Measurements from ENCODE around the gene TNFRSF14. TPM values are rescaled to one million over a fixed set of nuclear protein-coding genes. Genes with fewer than 3 reads are reported as not detected.

TNFRSF14 gene
- 291 and 303 TPM in 2 replicates for total RNA-seq (2014; rRNA removed; shearing (Covaris generic))
- polyA plus RNA-seq (2015; cell fraction: cytosol; rRNA removed) = 367 and 374 TPM in 2 replicates
- polyA plus RNA-seq (2015; cell fraction: nucleus; rRNA removed) = 3,409 and 3,543 TPM in 2 replicates

GRCh38 chr1:2556277-2556677, at the start of gene TNFRSF14:
Gene TNFRSF14 (plus strand): TSS chr1:2556371. CDS start chr1:2556665, 294 bp downstream.
- no peak for DNase-seq (ENCODE audit: low read depth, low spot score)
- in situ Hi-C loops (cut with HindIII; ENCODE audit: low pct_unique_long_range_greater_than_20kb, low sequenced_read_pairs) = no loop called here

GRCh38 chr1:2506901-2507565, 49.1 kb upstream of the TNFRSF14 start:
- in situ Hi-C loops (cut with HindIII; ENCODE audit: low pct_unique_long_range_greater_than_20kb, low sequenced_read_pairs) = no loop called here
- DNase-seq (ENCODE audit: low read depth, low spot score) = no peak

GRCh38 chr1:2507744-2508155, 48.4 kb upstream of the TNFRSF14 start:
- DNase-seq (ENCODE audit: low read depth, low spot score) = no peak
- in situ Hi-C loops (cut with HindIII; ENCODE audit: low pct_unique_long_range_greater_than_20kb, low sequenced_read_pairs) = no loop called here

GRCh38 chr1:2508180-2508579, 48.0 kb upstream of the TNFRSF14 start:
- DNase-seq (ENCODE audit: low read depth, low spot score) = no peak
- in situ Hi-C loops (cut with HindIII; ENCODE audit: low pct_unique_long_range_greater_than_20kb, low sequenced_read_pairs) = no loop called here

- DNase-seq (ENCODE audit: low read depth, low spot score) = no peak
- in situ Hi-C loops (cut with HindIII; ENCODE audit: low pct_unique_long_range_greater_than_20kb, low sequenced_read_pairs) = no loop called here
Observed at GRCh38 chr1:2508751-2509150, 47.4 kb upstream of the TNFRSF14 start.

- no peak for DNase-seq (ENCODE audit: low read depth, low spot score)
- in situ Hi-C loops (cut with HindIII; ENCODE audit: low pct_unique_long_range_greater_than_20kb, low sequenced_read_pairs) = no loop called here
Observed at GRCh38 chr1:2509589-2509988, 46.6 kb upstream of the TNFRSF14 start.

- in situ Hi-C loops (cut with HindIII; ENCODE audit: low pct_unique_long_range_greater_than_20kb, low sequenced_read_pairs) = no loop called here
- DNase-seq (ENCODE audit: low read depth, low spot score) = no peak
Observed at GRCh38 chr1:2510366-2511155, 45.6 kb upstream of the TNFRSF14 start.

- in situ Hi-C loops (cut with HindIII; ENCODE audit: low pct_unique_long_range_greater_than_20kb, low sequenced_read_pairs) = no loop called here
Observed at GRCh38 chr1:2512862-2513421, 43.2 kb upstream of the TNFRSF14 start.

GRCh38 chr1:2513939-2514652, 42.1 kb upstream of the TNFRSF14 start:
- in situ Hi-C loops (cut with HindIII; ENCODE audit: low pct_unique_long_range_greater_than_20kb, low sequenced_read_pairs) = no loop called here
- DNase-seq (ENCODE audit: low read depth, low spot score) = no peak

More at GRCh38 chr1:2512862-2513421, 43.2 kb upstream of the TNFRSF14 start:
- no peak for DNase-seq (ENCODE audit: low read depth, low spot score)

- DNase-seq (ENCODE audit: low read depth, low spot score) = no peak
- in situ Hi-C loops (cut with HindIII; ENCODE audit: low pct_unique_long_range_greater_than_20kb, low sequenced_read_pairs) = no loop called here
Observed at GRCh38 chr1:2514863-2515762, 41.1 kb upstream of the TNFRSF14 start.

- in situ Hi-C loops (cut with HindIII; ENCODE audit: low pct_unique_long_range_greater_than_20kb, low sequenced_read_pairs) = no loop called here
Observed at GRCh38 chr1:2515763-2516080, 40.4 kb upstream of the TNFRSF14 start.

GRCh38 chr1:2516124-2516523, 40.0 kb upstream of the TNFRSF14 start:
- in situ Hi-C loops (cut with HindIII; ENCODE audit: low pct_unique_long_range_greater_than_20kb, low sequenced_read_pairs) = no loop called here
- no peak for DNase-seq (ENCODE audit: low read depth, low spot score)

More at GRCh38 chr1:2515763-2516080, 40.4 kb upstream of the TNFRSF14 start:
- DNase-seq (ENCODE audit: low read depth, low spot score) = no peak

GRCh38 chr1:2516946-2517345, 39.2 kb upstream of the TNFRSF14 start:
- DNase-seq (ENCODE audit: low read depth, low spot score) = no peak
- in situ Hi-C loops (cut with HindIII; ENCODE audit: low pct_unique_long_range_greater_than_20kb, low sequenced_read_pairs) = no loop called here

GRCh38 chr1:2517966-2518365, 38.2 kb upstream of the TNFRSF14 start:
- in situ Hi-C loops (cut with HindIII; ENCODE audit: low pct_unique_long_range_greater_than_20kb, low sequenced_read_pairs) = no loop called here
- DNase-seq (ENCODE audit: low read depth, low spot score) = no peak

- no peak for DNase-seq (ENCODE audit: low read depth, low spot score)
- in situ Hi-C loops (cut with HindIII; ENCODE audit: low pct_unique_long_range_greater_than_20kb, low sequenced_read_pairs) = no loop called here
Observed at GRCh38 chr1:2518528-2518927, 37.6 kb upstream of the TNFRSF14 start.

- in situ Hi-C loops (cut with HindIII; ENCODE audit: low pct_unique_long_range_greater_than_20kb, low sequenced_read_pairs) = no loop called here
- no peak for DNase-seq (ENCODE audit: low read depth, low spot score)
Observed at GRCh38 chr1:2519029-2519685, 37.0 kb upstream of the TNFRSF14 start.

- no peak for DNase-seq (ENCODE audit: low read depth, low spot score)
- in situ Hi-C loops (cut with HindIII; ENCODE audit: low pct_unique_long_range_greater_than_20kb, low sequenced_read_pairs) = no loop called here
Observed at GRCh38 chr1:2519729-2520128, 36.4 kb upstream of the TNFRSF14 start.
